ENCODE data around the gene DNAH6. TPM values are rescaled to one million over a fixed set of nuclear protein-coding genes. Genes with fewer than 3 reads are reported as not detected.

Gene DNAH6
- total RNA-seq, 6 experiments from 2014 or later: 0.66 to 2.3 (median 1.3) TPM

- no peaks in the 10 kb centered on the region for H3K4me1 ChIP-seq
- intact Hi-C loops (cut with DNase I): no loop called here
- H3K9me3 ChIP-seq: no peaks in the 10 kb centered on the region
- no peak overlapping the region for H3K27ac ChIP-seq
- DNase-seq (no peak), ATAC-seq (no peak)
- no peak for TF ChIP-seq CTCF (IDR thresholded peaks at IDR 0.05)
- TF ChIP-seq POLR2A (IDR thresholded peaks at IDR 0.05): no peak
- no peaks in the 10 kb centered on the region for H3K27me3 ChIP-seq
- H3K36me3 ChIP-seq: no peaks in the 10 kb centered on the region
- H3K4me3 ChIP-seq: no peak overlapping the region
Measured at GRCh38 chr2:84519332-84519957, 3.1 kb downstream of the DNAH6 start.

GRCh38 chr2:84526562-84526961 is 10.3 kb downstream of the DNAH6 start:
- Histone ChIP-seq H3K4me1 (no peaks in the 10 kb centered on the region), H3K27ac (no peak overlapping the region), H3K4me3 (no peak overlapping the region), H3K27me3 (no peaks in the 10 kb centered on the region), H3K9me3 (no peaks in the 10 kb centered on the region), H3K36me3 (no peaks in the 10 kb centered on the region)
- TF ChIP-seq CTCF (IDR thresholded peaks at IDR 0.05) (peak in 1 of 4 donors; percentile 16), POLR2A (IDR thresholded peaks at IDR 0.05) (no peak)
- no peak for ATAC-seq
- 48% methylated on average over 1 of the region's 1 CpG for WGBS (ENCODE audit: insufficient coverage, low coverage, low lambda C conversion rate, missing lambda C conversion rate)
- intact Hi-C loops (cut with DNase I): no loop called here
- DNase-seq: no peak

- DNase-seq (no peak), ATAC-seq (no peak)
- no peaks in the 10 kb centered on the region for H3K9me3 ChIP-seq
- TF ChIP-seq CTCF (IDR thresholded peaks at IDR 0.05): no peak
- no peak for TF ChIP-seq POLR2A (IDR thresholded peaks at IDR 0.05)
- no peak overlapping the region for H3K27ac ChIP-seq
- H3K36me3 ChIP-seq: no peaks in the 10 kb centered on the region
- no peaks in the 10 kb centered on the region for H3K4me1 ChIP-seq
- H3K27me3 ChIP-seq: no peaks in the 10 kb centered on the region
- WGBS (ENCODE audit: insufficient coverage, low coverage, low lambda C conversion rate, missing lambda C conversion rate): 70% methylated on average over 4 of the region's 4 CpGs
- intact Hi-C loops (cut with DNase I): no loop called here
- H3K4me3 ChIP-seq: no peak overlapping the region
Measured at GRCh38 chr2:84527137-84528129, 11.1 kb downstream of the DNAH6 start.

GRCh38 chr2:84532291-84532690 is 16.0 kb downstream of the DNAH6 start:
- H3K27ac ChIP-seq: no peak overlapping the region
- intact Hi-C loops (cut with DNase I): no loop called here
- TF ChIP-seq POLR2A (IDR thresholded peaks at IDR 0.05): no peak
- TF ChIP-seq CTCF (IDR thresholded peaks at IDR 0.05): no peak
- WGBS (ENCODE audit: insufficient coverage, low coverage, low lambda C conversion rate, missing lambda C conversion rate): 54% methylated on average over 1 of the region's 1 CpG
- H3K4me1 ChIP-seq: no peaks in the 10 kb centered on the region
- no peak for DNase-seq
- ATAC-seq: no peak
- H3K9me3 ChIP-seq: no peaks in the 10 kb centered on the region
- H3K27me3 ChIP-seq: no peaks in the 10 kb centered on the region
- H3K4me3 ChIP-seq: no peak overlapping the region
- no peaks in the 10 kb centered on the region for H3K36me3 ChIP-seq

Data from right lobe of liver (tissue), 6 donors.